Measurements from ENCODE around the gene EPHA3. TPM values are rescaled to one million over a fixed set of nuclear protein-coding genes. Genes with fewer than 3 reads are reported as not detected.

Gene EPHA3
- total RNA-seq (2022; extraction: Qiagen RNA extraction): not detected in 5 replicates

GRCh38 chr3:89107461-89108290, at the start of gene EPHA3:
Gene EPHA3, plus strand, starts transcription at chr3:89107621. Its CDS starts 128 bp downstream, at chr3:89107749.

